HepG2 (cell line): ENCODE results near the gene CIBAR2. TPM values are rescaled to one million over a fixed set of nuclear protein-coding genes. Genes with fewer than 3 reads are reported as not detected.

Experiments used
- ATF6 ChIP-seq: sonication (generic); formaldehyde crosslinking; conservative IDR thresholded peaks from 2 replicates; pipeline ENCODE4 v1.4.0; 2020; ENCODE audit warnings: missing genetic modification reagents
- FOSL2 ChIP-seq: sonication (generic); formaldehyde crosslinking; IDR thresholded peaks from 2 replicates; pipeline ENCODE4 v1.4.0; 2020; ENCODE audit warnings: missing genetic modification reagents
- JUND ChIP-seq: sonication (generic); formaldehyde crosslinking; IDR thresholded peaks from 2 replicates; pipeline ENCODE4 v1.8.0; 2022; ENCODE audit warnings: mild to moderate bottlenecking, missing genetic modification reagents
- KMT2A ChIP-seq: sonication (generic); formaldehyde crosslinking; IDR thresholded peaks from 2 replicates; pipeline ENCODE4 v1.4.0; 2020; ENCODE audit warnings: missing genetic modification reagents
- LRRFIP1 ChIP-seq: sonication (generic); formaldehyde crosslinking; conservative IDR thresholded peaks from 2 replicates; pipeline ENCODE4 v1.4.0; 2020; ENCODE audit warnings: missing genetic modification reagents
- MAFK ChIP-seq, 2 experiments: IDR thresholded peaks in 1 of 2; conservative IDR thresholded peaks in 1 of 2; 2 replicates each; pipeline ENCODE4 v1.6.1; 2011; ENCODE audit warnings: improper control_type of control experiment in 2 of 2, low read length in 2 of 2
- MEIS2 ChIP-seq: sonication (generic); formaldehyde crosslinking; IDR thresholded peaks from 2 replicates; pipeline ENCODE4 v1.9.0; 2021; ENCODE audit warnings: mild to moderate bottlenecking, missing genetic modification reagents
- MXD3 ChIP-seq: IDR thresholded peaks from 2 replicates; pipeline ENCODE4 v1.6.1; 2016; ENCODE audit warnings: mild to moderate bottlenecking, missing biosample characterization, missing genetic modification reagents
- NRL ChIP-seq: sonication (generic); formaldehyde crosslinking; IDR thresholded peaks from 2 replicates; pipeline ENCODE4 v1.5.0; 2020; ENCODE audit warnings: missing genetic modification reagents, mild to moderate bottlenecking, moderate library complexity, borderline replicate concordance
- PRDM10 ChIP-seq: sonication (generic); formaldehyde crosslinking; IDR thresholded peaks from 2 replicates; pipeline ENCODE4 v1.4.0; 2020; ENCODE audit warnings: low read depth, missing genetic modification reagents
- PRDM15 ChIP-seq: sonication (generic); formaldehyde crosslinking; IDR thresholded peaks from 2 replicates; pipeline ENCODE4 v1.4.0; 2020; ENCODE audit warnings: missing genetic modification reagents
- TBP ChIP-seq: sonication (generic); formaldehyde crosslinking; IDR thresholded peaks from 2 replicates; pipeline ENCODE4 v1.5.0; 2020; ENCODE audit warnings: missing genetic modification reagents
- ZC3H13 ChIP-seq: sonication (generic); formaldehyde crosslinking; IDR thresholded peaks from 2 replicates; pipeline ENCODE4 v1.8.1; 2023; ENCODE audit warnings: mild to moderate bottlenecking, missing genetic modification reagents, moderate library complexity
- ZNF263 ChIP-seq: sonication (generic); formaldehyde crosslinking; IDR thresholded peaks from 2 replicates; pipeline ENCODE4 v1.4.0; 2020; ENCODE audit warnings: missing genetic modification reagents
- ZNF274 ChIP-seq: sonication (generic); formaldehyde crosslinking; IDR thresholded peaks from 2 replicates; pipeline ENCODE4 v1.5.1; 2020; ENCODE audit warnings: mild to moderate bottlenecking, missing genetic modification reagents
- ZNF530 ChIP-seq: sonication (generic); formaldehyde crosslinking; IDR thresholded peaks from 2 replicates; pipeline ENCODE4 v1.5.0; 2020; ENCODE audit warnings: low read depth, mild to moderate bottlenecking, missing genetic modification reagents
- polyA plus RNA-seq, 8 experiments: library from polyadenylated mRNA; depleted of rRNA in 3 of 8; stranded (reverse) in 7 of 8; unstranded in 1 of 8; fragments of >200 nt; fragmentation: Illumina TruSeq in 4 of 8; extraction: Trizol in 4 of 8; gene quantifications; 2 replicates each; pipeline versions ENCODE4 v1.2.1 to v1.2.3, GENCODE V29; 2011 to 2016; ENCODE audit warnings: low read depth in 4 of 8, missing spikeins in 1 of 8, mixed read lengths in 1 of 8; ENCODE audit not compliant: insufficient read depth in 1 of 8
- total RNA-seq, 5 experiments: library from RNA; depleted of rRNA; stranded (reverse); fragments of >200 nt; fragmentation: Illumina TruSeq; extraction: Trizol; gene quantifications; 2 replicates each; pipeline ENCODE4 v1.2.3, GENCODE V29; 2016; ENCODE audit warnings: low read depth in 1 of 5

The CIBAR2 gene
- total and polyA plus RNA-seq, 2 of the 13 experiments (the other 11 are each of a cell fraction or from before 2014, with no cell fraction given), result not detected

GRCh38 chr16:85157813-85158742 lies 45.8 kb upstream of the CIBAR2 start (continued):
- peak; percentile 81 for TF ChIP-seq NRL
- TF ChIP-seq LRRFIP1 (CRISPR knock-in tag), result no peak
- TF ChIP-seq ZNF530 (CRISPR knock-in tag), result no peak
- TF ChIP-seq ZNF263 (CRISPR knock-in tag), result peak; percentile 82
- TF ChIP-seq PRDM10 (CRISPR knock-in tag), result peak; percentile 85; the same call in 1 of the 2 replicates
- TF ChIP-seq FOSL2 (CRISPR knock-in tag), result peak; percentile 60
- no peak for TF ChIP-seq ZC3H13 (CRISPR knock-in tag)
- no peak for TF ChIP-seq MAFK (conservative IDR thresholded peaks at IDR 0.05 in 1 of 2, IDR thresholded peaks at IDR 0.05 in 1 of 2; ENCODE audit: low read length in 2 of 2)
- TF ChIP-seq ATF6, result no peak
- TF ChIP-seq ZNF274, result no peak
- TF ChIP-seq TBP, result no peak
- no peak for TF ChIP-seq KMT2A (CRISPR knock-in tag)
- TF ChIP-seq MEIS2 (CRISPR knock-in tag), result peak; percentile 55
- TF ChIP-seq MXD3, result peak; percentile 24; the same call in 1 of the 2 replicates
- peak; percentile 74 for TF ChIP-seq JUND (CRISPR knock-in tag)
- no peak for TF ChIP-seq PRDM15
